ENCODE measurements around the gene EPHB1.

The EPHB1 gene

GRCh38 chr3:135301670-135302069 lies 506.6 kb downstream of the EPHB1 start:
- Mint-ChIP-seq H3K4me3 (no peak overlapping the region), H3K27ac (no peak overlapping the region)
- TF ChIP-seq, protein P1, sequence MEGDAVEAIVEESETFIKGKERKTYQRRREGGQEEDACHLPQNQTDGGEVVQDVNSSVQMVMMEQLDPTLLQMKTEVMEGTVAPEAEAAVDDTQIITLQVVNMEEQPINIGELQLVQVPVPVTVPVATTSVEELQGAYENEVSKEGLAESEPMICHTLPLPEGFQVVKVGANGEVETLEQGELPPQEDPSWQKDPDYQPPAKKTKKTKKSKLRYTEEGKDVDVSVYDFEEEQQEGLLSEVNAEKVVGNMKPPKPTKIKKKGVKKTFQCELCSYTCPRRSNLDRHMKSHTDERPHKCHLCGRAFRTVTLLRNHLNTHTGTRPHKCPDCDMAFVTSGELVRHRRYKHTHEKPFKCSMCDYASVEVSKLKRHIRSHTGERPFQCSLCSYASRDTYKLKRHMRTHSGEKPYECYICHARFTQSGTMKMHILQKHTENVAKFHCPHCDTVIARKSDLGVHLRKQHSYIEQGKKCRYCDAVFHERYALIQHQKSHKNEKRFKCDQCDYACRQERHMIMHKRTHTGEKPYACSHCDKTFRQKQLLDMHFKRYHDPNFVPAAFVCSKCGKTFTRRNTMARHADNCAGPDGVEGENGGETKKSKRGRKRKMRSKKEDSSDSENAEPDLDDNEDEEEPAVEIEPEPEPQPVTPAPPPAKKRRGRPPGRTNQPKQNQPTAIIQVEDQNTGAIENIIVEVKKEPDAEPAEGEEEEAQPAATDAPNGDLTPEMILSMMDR (IDR thresholded peaks at IDR 0.05; ENCODE audit: unreplicated experiment in 3 of 3), result no peak

GRCh38 chr3:135304378-135304777 lies 509.3 kb downstream of the EPHB1 start:
- TF ChIP-seq, protein P1 (IDR thresholded peaks at IDR 0.05; ENCODE audit: unreplicated experiment in 3 of 3), result no peak
- Mint-ChIP-seq H3K4me3 (no peak overlapping the region), H3K36me3 (ENCODE audit: low read depth) (no peaks in the 10 kb centered on the region), H3K9me3 (peaks cover 3% of the 10 kb centered on the region), H3K27ac (no peak overlapping the region), H3K27me3 (ENCODE audit: low read depth) (peaks cover 6% of the 10 kb centered on the region), H3K4me1 (no peaks in the 10 kb centered on the region)

More at GRCh38 chr3:135301670-135302069, 506.6 kb downstream of the EPHB1 start:
- Mint-ChIP-seq H3K27me3 (ENCODE audit: low read depth) (peaks cover 6% of the 10 kb centered on the region), H3K36me3 (ENCODE audit: low read depth) (no peaks in the 10 kb centered on the region), H3K4me1 (no peaks in the 10 kb centered on the region), H3K9me3 (peaks cover 3% of the 10 kb centered on the region)
